ENCODE results near the gene POLK. TPM values are rescaled to one million over a fixed set of nuclear protein-coding genes. Genes with fewer than 3 reads are reported as not detected.

POLK gene
- total and polyA plus RNA-seq, 2 of the 13 experiments (the other 11 are each of a cell fraction or from before 2014, with no cell fraction given), result 8.6 to 11.7 TPM

DNA sequence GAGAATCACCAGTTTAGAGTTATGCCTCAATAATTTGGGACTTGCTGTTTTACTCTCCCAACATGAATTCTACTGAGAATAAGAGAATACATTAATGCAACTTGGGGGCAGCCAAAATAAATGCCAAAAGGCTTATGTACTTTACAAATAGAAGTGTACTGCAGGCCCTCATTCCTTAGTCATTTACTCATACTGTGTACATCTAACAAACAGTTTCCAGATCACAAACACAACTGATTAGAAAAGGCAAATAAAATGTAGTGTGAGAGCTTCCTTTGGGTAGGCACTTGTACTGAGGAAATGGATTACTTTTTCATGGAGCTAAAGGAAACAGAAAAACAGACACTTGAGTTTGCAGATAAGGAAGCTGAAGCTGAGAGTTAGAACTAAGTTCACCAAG, 112.2 kb downstream of the POLK start:
- no peaks in the 10 kb centered on the region for H3K9me3 ChIP-seq (ENCODE audit: low read length)
- FAIRE-seq (no peak), ATAC-seq (no peak), DNase-seq (ENCODE audit: low spot score) (no peak)
- ChIA-PET POLR2A (no interaction called here), CTCF (ENCODE audit: low intra/inter-chr PET ratio, low total read pairs) (no interaction called here)
- H3K4me1 ChIP-seq (ENCODE audit: insufficient read depth, low read length), result peaks cover 36% of the 10 kb centered on the region
- H3K9ac ChIP-seq (ENCODE audit: insufficient read depth, low read depth, low read length), result no peak overlapping the region
- no peak overlapping the region for H3K4me2 ChIP-seq (ENCODE audit: low read depth, low read length)
- no peaks in the 10 kb centered on the region for H3K27me3 ChIP-seq (ENCODE audit: control insufficient read depth in 1 of 2, insufficient read depth in 2 of 2, low read length in 2 of 2)
- H3K36me3 ChIP-seq (replicated peaks in 1 of 2; ENCODE audit: control insufficient read depth in 1 of 2, insufficient read depth in 2 of 2, low read length in 2 of 2), result no peaks in the 10 kb centered on the region
- H3K4me3 ChIP-seq (replicated peaks in 1 of 3; ENCODE audit: insufficient read depth in 1 of 3, low read depth in 2 of 3, low read length in 3 of 3), result no peak overlapping the region
- in situ Hi-C loops (cut with HindIII; ENCODE audit: extremely low pct_ligation_motif_present, low pct_unique_long_range_greater_than_20kb) (no loop called here), intact Hi-C loops (cut with micrococcal nuclease; ENCODE audit: unreplicated experiment) (no loop called here)
- H3K27ac ChIP-seq (ENCODE audit: extremely low read length, insufficient read depth, low read length), result no peak overlapping the region
- no peaks in the 10 kb centered on the region for H3K79me2 ChIP-seq (ENCODE audit: insufficient read depth, low read length)
- H2AFZ ChIP-seq (ENCODE audit: low read length), result no peak overlapping the region
- no TSS peak for BruUV-seq (replicated peaks)
- H4K20me1 ChIP-seq (ENCODE audit: insufficient read depth, low read length), result no peaks in the 10 kb centered on the region
- TF ChIP-seq ZKSCAN5 (CRISPR knock-in tag; IDR thresholded peaks at IDR 0.05), result no peak
- TF ChIP-seq ZNF639 (CRISPR knock-in tag; conservative IDR thresholded peaks at IDR 0.05), result no peak
- TF ChIP-seq NPAS2 (CRISPR knock-in tag; IDR thresholded peaks at IDR 0.05; ENCODE audit: borderline replicate concordance), result no peak
- TF ChIP-seq KAT7 (CRISPR knock-in tag; IDR thresholded peaks at IDR 0.05; ENCODE audit: borderline replicate concordance), result no peak
- no peak for TF ChIP-seq SNRNP70 (IDR thresholded peaks at IDR 0.05; ENCODE audit: low read depth, low read length)
- TF ChIP-seq, protein P1, sequence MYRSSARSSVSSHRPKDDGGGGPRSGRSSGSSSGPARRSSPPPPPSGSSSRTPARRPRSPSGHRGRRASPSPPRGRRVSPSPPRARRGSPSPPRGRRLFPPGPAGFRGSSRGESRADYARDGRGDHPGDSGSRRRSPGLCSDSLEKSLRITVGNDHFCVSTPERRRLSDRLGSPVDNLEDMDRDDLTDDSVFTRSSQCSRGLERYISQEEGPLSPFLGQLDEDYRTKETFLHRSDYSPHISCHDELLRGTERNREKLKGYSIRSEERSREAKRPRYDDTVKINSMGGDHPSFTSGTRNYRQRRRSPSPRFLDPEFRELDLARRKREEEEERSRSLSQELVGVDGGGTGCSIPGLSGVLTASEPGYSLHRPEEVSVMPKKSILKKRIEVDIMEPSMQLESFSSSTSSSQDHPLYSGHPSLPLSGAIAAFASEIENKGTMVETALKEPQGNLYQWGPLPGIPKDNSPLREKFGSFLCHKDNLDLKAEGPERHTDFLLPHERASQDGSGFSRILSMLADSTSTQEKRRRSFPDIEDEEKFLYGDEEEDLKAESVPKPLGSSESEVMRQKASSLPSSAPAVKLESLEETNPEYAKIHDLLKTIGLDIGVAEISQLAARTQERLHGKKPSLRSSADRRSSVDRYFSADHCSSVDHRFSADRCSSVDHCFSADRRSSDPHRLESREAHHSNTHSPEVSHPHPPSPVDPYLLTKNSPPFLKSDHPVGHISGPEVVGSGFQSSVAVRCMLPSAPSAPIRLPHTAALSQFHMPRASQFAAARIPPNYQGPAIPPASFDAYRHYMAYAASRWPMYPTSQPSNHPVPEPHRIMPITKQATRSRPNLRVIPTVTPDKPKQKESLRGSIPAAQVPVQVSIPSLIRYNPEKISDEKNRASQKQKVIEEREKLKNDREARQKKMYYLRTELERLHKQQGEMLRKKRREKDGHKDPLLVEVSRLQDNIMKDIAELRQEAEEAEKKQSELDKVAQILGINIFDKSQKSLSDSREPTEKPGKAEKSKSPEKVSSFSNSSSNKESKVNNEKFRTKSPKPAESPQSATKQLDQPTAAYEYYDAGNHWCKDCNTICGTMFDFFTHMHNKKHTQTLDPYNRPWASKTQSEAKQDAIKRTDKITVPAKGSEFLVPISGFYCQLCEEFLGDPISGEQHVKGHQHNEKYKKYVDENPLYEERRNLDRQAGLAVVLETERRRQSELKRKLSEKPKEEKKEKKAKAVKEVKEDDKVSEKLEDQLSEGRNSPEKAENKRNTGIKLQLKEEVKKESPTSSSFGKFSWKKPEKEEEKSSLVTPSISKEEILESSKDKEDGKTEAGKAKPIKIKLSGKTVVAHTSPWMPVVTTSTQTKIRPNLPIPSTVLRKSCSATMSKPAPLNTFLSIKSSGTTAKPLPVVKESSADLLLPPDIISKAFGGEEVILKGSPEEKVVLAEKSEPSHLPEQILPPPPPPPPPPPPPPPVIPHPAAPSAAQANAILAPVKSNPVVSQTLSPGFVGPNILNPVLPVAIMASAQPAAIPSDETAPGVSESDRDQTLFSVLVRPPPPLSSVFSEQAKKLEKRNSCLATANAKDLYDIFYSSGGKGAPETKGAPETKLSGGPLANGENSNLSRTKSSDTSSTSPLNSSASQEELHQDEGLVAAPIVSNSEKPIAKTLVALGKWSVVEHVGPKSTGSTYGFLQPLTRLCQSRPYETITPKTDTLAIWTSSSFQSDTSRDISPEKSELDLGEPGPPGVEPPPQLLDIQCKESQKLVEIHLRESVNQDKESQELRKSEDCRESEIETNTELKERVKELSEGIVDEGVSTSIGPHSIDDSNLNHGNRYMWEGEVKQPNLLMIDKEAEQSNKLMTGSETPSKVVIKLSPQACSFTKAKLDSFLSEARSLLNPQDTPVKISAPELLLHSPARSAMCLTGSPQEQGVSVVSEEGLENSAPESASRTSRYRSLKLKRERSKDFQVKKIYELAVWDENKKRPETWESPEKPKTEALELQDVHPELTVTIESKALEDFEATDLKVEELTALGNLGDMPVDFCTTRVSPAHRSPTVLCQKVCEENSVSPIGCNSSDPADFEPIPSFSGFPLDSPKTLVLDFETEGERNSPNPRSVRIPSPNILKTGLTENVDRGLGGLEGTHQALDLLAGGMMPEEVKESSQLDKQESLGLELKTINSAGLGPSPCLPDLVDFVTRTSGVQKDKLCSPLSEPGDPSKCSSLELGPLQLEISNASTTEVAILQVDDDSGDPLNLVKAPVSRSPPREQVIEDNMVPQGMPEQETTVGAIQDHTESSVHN (CRISPR knock-in tag; IDR thresholded peaks at IDR 0.05), result no peak
- TF ChIP-seq ZBTB33 (CRISPR knock-in tag; IDR thresholded peaks at IDR 0.05), result no peak
- no peak for TF ChIP-seq ZNF879 (CRISPR knock-in tag; IDR thresholded peaks at IDR 0.05)
- no peak for TF ChIP-seq RXRB (CRISPR knock-in tag; IDR thresholded peaks at IDR 0.05; ENCODE audit: borderline replicate concordance)
- no peak for TF ChIP-seq ZNF230 (CRISPR knock-in tag; IDR thresholded peaks at IDR 0.05)
- no peak for TF ChIP-seq ZNF543 (CRISPR knock-in tag; IDR thresholded peaks at IDR 0.05)
- TF ChIP-seq RNF219 (CRISPR knock-in tag; IDR thresholded peaks at IDR 0.05), result no peak
